HG02642 (cell line): Measurements from ENCODE around the gene NPHP4.
"Not testable (repeated sequence)": the region's sequence is repeated elsewhere in the genome, so short reads cannot be mapped to it uniquely, and the experiment has no call there.

Experiments
- ATAC-seq: cut with Tn5 transposase; IDR thresholded peaks from one replicate; pipeline ENCODE4 v1.9.1; 2021; ENCODE audit warnings: mild to moderate bottlenecking; ENCODE audit not compliant: unreplicated experiment, poor library complexity

The NPHP4 gene

GRCh38 chr1:5868931-5869500, 123.2 kb downstream of the NPHP4 start:
- no peak for ATAC-seq

GRCh38 chr1:5865774-5866173, 126.5 kb downstream of the NPHP4 start:
- no peak for ATAC-seq

GRCh38 chr1:5865056-5865455, 127.2 kb downstream of the NPHP4 start:
- ATAC-seq = no peak

GRCh38 chr1:5864256-5864655, 128.0 kb downstream of the NPHP4 start:
- ATAC-seq = no peak

GRCh38 chr1:5863238-5863637, 129.0 kb downstream of the NPHP4 start:
- ATAC-seq = no peak

GRCh38 chr1:5861871-5862825, 130.1 kb downstream of the NPHP4 start:
- ATAC-seq = no peak

GRCh38 chr1:5860277-5860676, 131.9 kb downstream of the NPHP4 start:
- ATAC-seq = no peak

GRCh38 chr1:5859766-5860165, 132.5 kb downstream of the NPHP4 start:
- ATAC-seq = no peak

GRCh38 chr1:5858844-5859407, 133.3 kb downstream of the NPHP4 start:
- no peak for ATAC-seq

GRCh38 chr1:5858246-5858645, 134.0 kb downstream of the NPHP4 start:
- ATAC-seq = no peak

GRCh38 chr1:5857508-5858090, 134.6 kb downstream of the NPHP4 start:
- ATAC-seq = no peak

GRCh38 chr1:5857011-5857410, 135.2 kb downstream of the NPHP4 start:
- ATAC-seq = no peak

- ATAC-seq = no peak
Measured at GRCh38 chr1:5856246-5856815, 135.9 kb downstream of the NPHP4 start.

- ATAC-seq = no peak
Measured at GRCh38 chr1:5855196-5855897, 136.9 kb downstream of the NPHP4 start.

GRCh38 chr1:5854754-5855153, 137.5 kb downstream of the NPHP4 start:
- no peak for ATAC-seq

- ATAC-seq = not testable (repeated sequence)
Measured at GRCh38 chr1:5853858-5854257, 138.4 kb downstream of the NPHP4 start.

GRCh38 chr1:5850503-5850902, 141.7 kb downstream of the NPHP4 start:
- no peak for ATAC-seq

GRCh38 chr1:5849550-5849949, 142.7 kb downstream of the NPHP4 start:
- ATAC-seq = no peak

- ATAC-seq = no peak
Measured at GRCh38 chr1:5847013-5847659, 145.1 kb downstream of the NPHP4 start.

- ATAC-seq = no peak
Measured at GRCh38 chr1:5845376-5845775, 146.8 kb downstream of the NPHP4 start.
